ENCODE data around the gene PDE4A. TPM values are rescaled to one million over a fixed set of nuclear protein-coding genes. Genes with fewer than 3 reads are reported as not detected.
"Not testable (repeated sequence)": the region's sequence is repeated elsewhere in the genome, so short reads cannot be mapped to it uniquely, and the experiment has no call there.

The PDE4A gene
- total RNA-seq, 2 experiments from 2014 or later = 24.6 to 25.5 TPM

DNA sequence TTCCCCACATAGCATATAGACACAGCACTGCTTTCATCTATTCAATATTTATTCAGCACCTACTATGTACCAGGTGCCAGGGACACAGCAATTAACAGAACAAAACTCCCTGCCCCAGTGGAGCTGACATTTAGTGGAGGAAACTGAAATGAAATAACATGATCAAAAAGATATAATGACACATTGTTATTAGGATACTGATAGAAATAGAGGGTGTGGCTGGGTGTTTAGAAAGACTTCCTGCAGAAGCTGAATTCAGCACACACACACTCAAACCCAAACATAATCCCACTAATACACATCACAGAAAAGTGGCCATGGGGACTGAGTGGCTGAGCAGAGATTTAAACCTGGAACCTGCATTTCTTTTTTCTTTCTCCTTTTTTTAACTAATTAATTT, 13.2 kb upstream of the PDE4A start:
- H3K4me1 Mint-ChIP-seq (ENCODE audit: low read depth) = peaks cover 73% of the 10 kb centered on the region
- ATAC-seq = no peak

DNA sequence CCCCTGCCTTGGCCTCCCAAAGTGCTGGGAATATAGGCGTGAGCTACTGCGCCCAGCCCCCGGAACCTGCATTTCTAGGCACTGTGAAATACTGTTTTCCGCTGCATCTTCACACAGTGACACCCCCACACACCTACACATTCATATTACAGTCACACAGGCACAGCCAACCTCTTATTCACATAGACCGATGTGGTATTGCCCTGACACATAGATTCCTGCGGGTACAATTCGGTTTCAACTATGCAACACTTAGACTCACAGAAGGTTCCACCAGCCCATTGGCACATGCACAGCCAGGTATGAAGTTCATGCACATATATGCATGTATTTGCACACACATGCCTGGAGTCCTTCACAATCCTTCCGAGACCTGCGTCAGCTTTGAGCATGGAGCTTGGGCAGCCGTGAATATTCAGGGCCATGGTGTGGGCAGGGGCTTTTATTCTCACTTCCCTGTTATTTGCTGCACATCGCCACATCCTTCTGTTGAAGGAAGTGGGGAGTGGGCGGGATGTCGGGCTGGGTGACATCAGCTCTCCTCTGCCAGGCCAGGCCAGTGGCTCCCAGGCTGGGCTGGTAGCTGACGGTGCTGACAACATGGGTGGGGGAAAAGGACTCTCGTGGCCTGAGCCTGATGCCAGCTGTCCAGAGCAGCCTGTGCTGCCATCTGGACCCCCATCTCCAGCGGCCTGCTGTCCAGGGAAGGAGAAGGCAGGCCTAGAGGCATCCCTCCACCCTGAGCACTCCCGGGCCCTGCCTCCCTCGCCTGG, 11.6 kb upstream of the PDE4A start:
- TF ChIP-seq, protein P1, sequence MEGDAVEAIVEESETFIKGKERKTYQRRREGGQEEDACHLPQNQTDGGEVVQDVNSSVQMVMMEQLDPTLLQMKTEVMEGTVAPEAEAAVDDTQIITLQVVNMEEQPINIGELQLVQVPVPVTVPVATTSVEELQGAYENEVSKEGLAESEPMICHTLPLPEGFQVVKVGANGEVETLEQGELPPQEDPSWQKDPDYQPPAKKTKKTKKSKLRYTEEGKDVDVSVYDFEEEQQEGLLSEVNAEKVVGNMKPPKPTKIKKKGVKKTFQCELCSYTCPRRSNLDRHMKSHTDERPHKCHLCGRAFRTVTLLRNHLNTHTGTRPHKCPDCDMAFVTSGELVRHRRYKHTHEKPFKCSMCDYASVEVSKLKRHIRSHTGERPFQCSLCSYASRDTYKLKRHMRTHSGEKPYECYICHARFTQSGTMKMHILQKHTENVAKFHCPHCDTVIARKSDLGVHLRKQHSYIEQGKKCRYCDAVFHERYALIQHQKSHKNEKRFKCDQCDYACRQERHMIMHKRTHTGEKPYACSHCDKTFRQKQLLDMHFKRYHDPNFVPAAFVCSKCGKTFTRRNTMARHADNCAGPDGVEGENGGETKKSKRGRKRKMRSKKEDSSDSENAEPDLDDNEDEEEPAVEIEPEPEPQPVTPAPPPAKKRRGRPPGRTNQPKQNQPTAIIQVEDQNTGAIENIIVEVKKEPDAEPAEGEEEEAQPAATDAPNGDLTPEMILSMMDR (IDR thresholded peaks at IDR 0.05) = no peak
- ATAC-seq = peak; percentile 62
- DNase-seq = peak; percentile 93
- Mint-ChIP-seq H3K4me1 (ENCODE audit: low read depth) (peaks cover 81% of the 10 kb centered on the region), H3K27me3 (no peaks in the 10 kb centered on the region), H3K27ac (peak overlapping the region; percentile 95), H3K9me3 (no peaks in the 10 kb centered on the region), H3K4me3 (peak overlapping the region; percentile 33), H3K36me3 (ENCODE audit: low read depth) (peaks cover 1% of the 10 kb centered on the region)
- POLR2A ChIA-PET = interaction anchor here (1.0 to 11.5 kb wide), 5 partner anchors 9 to 149 kb away, joined by 4 to 161 read pairs (median 4); partner anchors contain the start of gene PDE4A
- intact Hi-C loops (cut with micrococcal nuclease) = loop anchor here (10.0 kb wide), 1 partner anchor 66 kb away; no protein-coding TSS in a partner anchor
- CTCF ChIA-PET = interaction anchor here (0.8 to 21.1 kb wide), 7 partner anchors 13 to 158 kb away, joined by 3 to 587 read pairs (median 4); partner anchors contain the start of genes ICAM1, KRI1 and PDE4A

More for the DNA sequence above, 13.2 kb upstream of the PDE4A start:
- POLR2A ChIA-PET = interaction anchor here (1.4 to 11.5 kb wide), 3 partner anchors 10 to 147 kb away, joined by 4 to 161 read pairs (median 26); partner anchors contain the start of gene PDE4A
- CTCF ChIA-PET = interaction anchor here (1.5 to 21.1 kb wide), 4 partner anchors 15 to 137 kb away, joined by 3 to 587 read pairs (median 8); partner anchors contain the start of genes ICAM1 and PDE4A
- Mint-ChIP-seq H3K4me3 (no peak overlapping the region), H3K27ac (peak overlapping the region; percentile 89), H3K27me3 (no peaks in the 10 kb centered on the region), H3K9me3 (no peaks in the 10 kb centered on the region), H3K36me3 (ENCODE audit: low read depth) (peaks cover 14% of the 10 kb centered on the region)
- DNase-seq = no peak
- TF ChIP-seq, protein P1 (IDR thresholded peaks at IDR 0.05) = no peak
- intact Hi-C loops (cut with micrococcal nuclease) = loop anchor here (10.0 kb wide), 1 partner anchor 68 kb away; no protein-coding TSS in a partner anchor

DNA sequence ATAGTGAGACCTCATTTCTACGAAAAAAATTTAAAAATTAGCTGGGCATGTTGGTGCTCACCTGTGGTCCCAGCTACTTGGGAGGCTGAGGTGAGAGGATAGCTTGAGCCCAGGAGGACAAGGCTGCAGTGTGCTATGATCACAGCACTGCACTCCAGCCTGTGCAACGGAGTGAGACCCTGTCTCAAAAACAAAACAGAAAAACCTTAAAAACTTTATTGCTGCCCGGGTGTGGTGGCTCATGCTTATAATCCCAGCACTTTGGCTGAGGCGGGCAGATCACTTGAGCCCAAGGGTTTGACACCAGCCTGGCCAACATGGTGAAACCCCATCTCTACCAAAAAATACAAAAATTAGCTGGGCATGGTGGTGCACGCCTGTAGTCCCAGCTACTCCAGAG, 9.1 kb upstream of the PDE4A start:
- H3K36me3 Mint-ChIP-seq (ENCODE audit: low read depth); DNase-seq; H3K27me3 Mint-ChIP-seq; H3K4me3 Mint-ChIP-seq; H3K9me3 Mint-ChIP-seq; ATAC-seq; intact Hi-C loops (cut with micrococcal nuclease): not testable (repeated sequence)
- H3K4me1 Mint-ChIP-seq (ENCODE audit: low read depth) = peaks cover 77% of the 10 kb centered on the region
- peak overlapping the region; percentile 91 for H3K27ac Mint-ChIP-seq
- ChIA-PET POLR2A (interaction anchor here (1.3 to 2.1 kb wide), 4 partner anchors 10 to 156 kb away, joined by 4 to 11 read pairs (median 8); partner anchors contain the start of gene PDE4A), CTCF (interaction anchor here (1.2 to 22.7 kb wide), 6 partner anchors 2 to 152 kb away, joined by 3 to 587 read pairs (median 12); partner anchors contain the start of genes CDC37, ICAM1 and PDE4A)

DNA sequence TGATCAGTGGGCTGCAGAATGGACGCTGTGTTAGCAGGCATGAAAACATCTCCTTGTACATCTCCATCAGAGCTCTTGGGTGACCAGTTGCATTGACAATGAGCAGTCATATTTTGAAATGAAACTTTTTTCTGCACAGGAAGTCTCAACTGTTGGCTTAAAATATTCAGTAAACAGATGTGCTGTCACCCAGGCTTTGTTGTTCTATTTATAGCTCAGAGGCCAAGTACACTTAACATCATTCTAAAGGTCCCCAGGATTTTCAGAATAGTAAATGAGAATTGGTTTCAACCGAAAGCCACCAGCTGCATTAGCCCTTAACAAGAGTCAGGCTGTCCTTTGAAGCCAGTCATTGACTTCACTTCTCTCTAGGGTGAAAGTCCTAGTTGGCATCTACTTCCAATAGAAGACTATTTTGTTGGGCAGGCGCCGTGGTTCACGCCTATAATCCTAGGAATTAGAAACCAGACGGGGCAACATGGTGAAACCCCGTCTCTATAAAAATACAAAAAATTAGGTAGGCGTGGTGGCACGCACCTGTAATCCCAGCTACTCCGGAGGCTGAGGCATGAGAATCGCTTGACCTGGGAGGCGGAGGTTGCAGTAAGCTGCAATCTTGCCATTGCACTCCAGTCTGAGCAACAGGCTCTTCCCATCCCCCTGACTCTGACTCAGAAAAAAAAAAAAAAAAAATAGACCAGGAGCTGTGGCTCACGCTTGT, 7.9 kb upstream of the PDE4A start:
- Mint-ChIP-seq H3K4me1 (ENCODE audit: low read depth) (peaks cover 75% of the 10 kb centered on the region), H3K36me3 (ENCODE audit: low read depth) (peaks cover 6% of the 10 kb centered on the region), H3K27me3 (peaks cover 5% of the 10 kb centered on the region), H3K9me3 (no peaks in the 10 kb centered on the region), H3K4me3 (peak overlapping the region; percentile 45), H3K27ac (peak overlapping the region; percentile 91)
- CTCF ChIA-PET = interaction anchor here (1.1 to 22.7 kb wide), 8 partner anchors 3 to 446 kb away, joined by 3 to 587 read pairs (median 10); partner anchors contain the start of genes CDC37, ICAM1 and PDE4A
- POLR2A ChIA-PET = interaction anchor here (0.6 to 9.7 kb wide), 9 partner anchors 8 to 154 kb away, joined by 3 to 161 read pairs (median 4); partner anchors contain the start of genes CDC37, ICAM1 and PDE4A
- peak; percentile 70 for DNase-seq
- TF ChIP-seq, protein P1 (IDR thresholded peaks at IDR 0.05) = no peak
- intact Hi-C loops (cut with micrococcal nuclease) = no loop called here
- ATAC-seq = peak; percentile 40

DNA sequence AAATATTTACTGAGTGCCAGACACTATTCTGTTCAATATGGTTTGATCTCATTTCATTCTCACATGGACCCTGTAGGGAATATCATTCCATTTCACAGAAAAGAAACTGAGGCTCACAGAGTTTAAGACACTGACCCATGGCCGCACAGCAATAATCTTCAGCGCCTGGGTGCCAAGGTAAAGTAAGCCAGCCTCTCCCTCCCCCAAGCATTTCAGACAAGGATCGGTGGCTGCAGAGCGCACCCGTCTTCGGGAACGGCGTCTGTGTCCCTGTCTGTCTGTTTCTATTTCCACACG, 4.3 kb upstream of the PDE4A start:
- Mint-ChIP-seq H3K36me3 (ENCODE audit: low read depth) (peaks cover 9% of the 10 kb centered on the region), H3K27me3 (peaks cover 11% of the 10 kb centered on the region), H3K27ac (peak overlapping the region; percentile 84), H3K4me3 (peak overlapping the region; percentile 63), H3K9me3 (no peaks in the 10 kb centered on the region), H3K4me1 (ENCODE audit: low read depth) (peaks cover 59% of the 10 kb centered on the region)
- ATAC-seq (no peak), DNase-seq (no peak)
- intact Hi-C loops (cut with micrococcal nuclease) = no loop called here
- ChIA-PET POLR2A (interaction anchor here (0.8 to 9.7 kb wide), 6 partner anchors 9 to 137 kb away, joined by 3 to 161 read pairs (median 4); partner anchors contain the start of gene CDC37), CTCF (interaction anchor here (0.9 to 22.7 kb wide), 8 partner anchors 6 to 302 kb away, joined by 3 to 587 read pairs (median 6); partner anchors contain the start of genes CDC37, DNM2 and PDE4A)
- TF ChIP-seq, protein P1 (IDR thresholded peaks at IDR 0.05) = no peak
